ENCODE measurements around the gene SLC22A23. TPM values are rescaled to one million over a fixed set of nuclear protein-coding genes. Genes with fewer than 3 reads are reported as not detected.

Gene SLC22A23
- total and polyA plus RNA-seq, 2 of the 4 experiments (the other 2 are of a cell fraction), result 0.72 to 1.6 TPM

DNA sequence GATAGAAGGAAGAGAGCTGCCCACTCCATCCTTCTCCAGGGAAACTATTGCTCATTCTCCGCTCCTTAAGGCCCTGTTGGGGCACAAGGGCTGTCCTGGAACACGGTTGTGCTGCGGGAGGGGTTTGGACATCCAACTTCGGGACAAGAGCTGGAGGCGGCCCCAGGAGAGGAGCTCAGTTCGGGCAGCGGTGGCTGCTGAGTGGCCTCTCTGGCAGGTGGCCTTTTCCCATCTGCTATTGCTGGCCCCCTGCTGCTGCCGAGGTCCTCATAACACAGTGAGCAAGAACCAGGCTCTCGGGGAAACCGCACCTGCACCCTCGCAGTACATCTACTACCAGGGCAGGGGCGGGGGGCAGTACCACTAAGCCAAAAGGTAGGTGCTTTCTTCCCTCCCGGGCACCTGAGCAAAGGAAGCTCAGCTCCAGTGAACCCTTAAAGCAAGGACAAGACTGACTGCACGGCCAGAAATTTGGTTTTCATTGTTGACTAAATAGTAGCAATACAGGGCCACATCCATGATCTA is 134.4 kb downstream of the SLC22A23 start:
- BruUV-seq (replicated peaks), result no TSS peak
- Histone ChIP-seq H3K4me3 (ENCODE audit: insufficient read depth, low read depth, low read length) (no peak overlapping the region), H3K79me1 (ENCODE audit: low read depth in 1 of 2, low read length in 2 of 2) (no peaks in the 10 kb centered on the region), H3K23ac (ENCODE audit: low read depth, low read length) (no peak overlapping the region), H3K27me3 (ENCODE audit: control insufficient read depth, insufficient read depth, low read length) (peaks cover 29% of the 10 kb centered on the region), H4K91ac (ENCODE audit: insufficient read depth, low read depth, low read length) (no peak overlapping the region), H2AK5ac (ENCODE audit: low read depth, low read length) (no peak overlapping the region), H3K36me3 (ENCODE audit: control insufficient read depth, insufficient read depth, low read length) (no peaks in the 10 kb centered on the region), H2BK120ac (ENCODE audit: low read depth, low read length) (no peak overlapping the region), H3K27ac (ENCODE audit: insufficient read depth, low read length) (no peak overlapping the region), H3K4me2 (ENCODE audit: low read depth, low read length) (no peak overlapping the region), H3K18ac (ENCODE audit: low read depth, low read length) (no peak overlapping the region), H4K8ac (ENCODE audit: low read depth in 2 of 2, low read length in 2 of 2) (no peak overlapping the region), H2BK15ac (ENCODE audit: low read depth, low read length) (no peak overlapping the region), H3K9me3 (ENCODE audit: control insufficient read depth, insufficient read depth, low read length) (no peaks in the 10 kb centered on the region), H3K9ac (ENCODE audit: low read depth, low read length) (no peak overlapping the region), H3K14ac (replicated peaks; ENCODE audit: low read depth, low read length) (no peak overlapping the region), H2AK9ac (replicated peaks; ENCODE audit: low read depth, low read length, poor library complexity) (no peak overlapping the region), H2BK20ac (ENCODE audit: low read depth, low read length) (no peak overlapping the region), H3K4ac (ENCODE audit: low read depth, low read length) (no peak overlapping the region), H4K20me1 (ENCODE audit: insufficient read depth, low read length) (no peaks in the 10 kb centered on the region), H4K5ac (ENCODE audit: low read depth, low read length) (no peak overlapping the region), H2BK5ac (ENCODE audit: low read depth, low read length, poor library complexity, severe bottlenecking) (no peak overlapping the region), H3K4me1 (ENCODE audit: control insufficient read depth, insufficient read depth, low read length) (peaks cover 7% of the 10 kb centered on the region), H2AFZ (replicated peaks; ENCODE audit: low read length, poor library complexity) (no peak overlapping the region), H3K9me1 (ENCODE audit: insufficient read depth, low read length) (peaks cover 4% of the 10 kb centered on the region; the same call in 1 of the 2 replicates), H3K56ac (ENCODE audit: extremely low read depth, insufficient read depth, low read length) (no peak overlapping the region)
- dilution Hi-C loops (cut with HindIII; ENCODE audit: low sequenced_read_pairs, unreplicated experiment) (no loop called here), intact Hi-C loops (cut with micrococcal nuclease) (no loop called here), in situ Hi-C loops (cut with MboI; ENCODE audit: low sequenced_read_pairs) (no loop called here)
- WGBS, 2 experiments (ENCODE audit: extremely low coverage in 2 of 2, insufficient read length in 1 of 2), result 84% methylated on average over 4 of the region's 14 CpGs; no CpG with 5 or more reads in 1 of the 2 experiments
- POLR2A ChIA-PET (ENCODE audit: unreplicated experiment), result no interaction called here
- TF ChIP-seq, protein P1, sequence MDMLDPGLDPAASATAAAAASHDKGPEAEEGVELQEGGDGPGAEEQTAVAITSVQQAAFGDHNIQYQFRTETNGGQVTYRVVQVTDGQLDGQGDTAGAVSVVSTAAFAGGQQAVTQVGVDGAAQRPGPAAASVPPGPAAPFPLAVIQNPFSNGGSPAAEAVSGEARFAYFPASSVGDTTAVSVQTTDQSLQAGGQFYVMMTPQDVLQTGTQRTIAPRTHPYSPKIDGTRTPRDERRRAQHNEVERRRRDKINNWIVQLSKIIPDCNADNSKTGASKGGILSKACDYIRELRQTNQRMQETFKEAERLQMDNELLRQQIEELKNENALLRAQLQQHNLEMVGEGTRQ (IDR thresholded peaks at IDR 0.05; ENCODE audit: low read depth, low read length), result no peak
- TF ChIP-seq NFE2L2 (IDR thresholded peaks at IDR 0.05; ENCODE audit: low read depth, low read length) (no peak), BHLHE40 (IDR thresholded peaks at IDR 0.05; ENCODE audit: low read depth, low read length) (no peak), RCOR1 (IDR thresholded peaks at IDR 0.05; ENCODE audit: insufficient replicate concordance, low read length) (no peak), CEBPB (IDR thresholded peaks at IDR 0.05; ENCODE audit: low read depth, low read length) (no peak), RAD21 (IDR thresholded peaks at IDR 0.05; ENCODE audit: low read length) (no peak), FOS (IDR thresholded peaks at IDR 0.05; ENCODE audit: low read depth, low read length) (no peak), CHD1 (IDR thresholded peaks at IDR 0.05; ENCODE audit: low read depth, low read length) (no peak), RFX5 (IDR thresholded peaks at IDR 0.05; ENCODE audit: low read depth, low read length) (no peak), MXI1 (IDR thresholded peaks at IDR 0.05; ENCODE audit: borderline replicate concordance, low read depth, low read length) (no peak), MAFK (IDR thresholded peaks at IDR 0.05; ENCODE audit: low read depth, low read length) (no peak), SMC3 (IDR thresholded peaks at IDR 0.05; ENCODE audit: low read depth, low read length) (no peak)
- CTCF ChIA-PET, result no interaction called here
- ATAC-seq (ENCODE audit: low read depth), result no peak
- DNase-seq, result no peak
